Measurements from ENCODE around the gene AKAP6.

GRCh38 chr14:32512348-32512747 is 183.2 kb downstream of the AKAP6 start:
- no peak for TF ChIP-seq CTCF (IDR thresholded peaks at IDR 0.05; ENCODE audit: low read length)
- TF ChIP-seq EZH2 (IDR thresholded peaks at IDR 0.05; ENCODE audit: borderline replicate concordance, low read length), result no peak
